ENCODE results near the gene UBE4B.
A peak's percentile ranks its signal among the peaks of the same experiment; 100 is the strongest.

UBE4B gene

GRCh38 chr1:10056599-10056987 is 23.8 kb downstream of the UBE4B start:
- H3K27ac ChIP-seq: peak overlapping the region; percentile 31
- no peak for TF ChIP-seq ZFX (IDR thresholded peaks at IDR 0.05)
- no peak for TF ChIP-seq CTCF (conservative IDR thresholded peaks at IDR 0.05)

- no peak overlapping the region for H3K27ac ChIP-seq
- TF ChIP-seq ZFX (IDR thresholded peaks at IDR 0.05) (no peak), CTCF (conservative IDR thresholded peaks at IDR 0.05) (no peak)
Observed at GRCh38 chr1:10057343-10057742, 24.6 kb downstream of the UBE4B start.

- TF ChIP-seq CTCF (conservative IDR thresholded peaks at IDR 0.05): no peak
- no peak for TF ChIP-seq ZFX (IDR thresholded peaks at IDR 0.05)
- H3K27ac ChIP-seq: no peak overlapping the region
Observed at GRCh38 chr1:10057796-10058195, 25.0 kb downstream of the UBE4B start.

GRCh38 chr1:10059342-10059718 is 26.6 kb downstream of the UBE4B start:
- H3K27ac ChIP-seq: no peak overlapping the region
- TF ChIP-seq CTCF (conservative IDR thresholded peaks at IDR 0.05): no peak
- TF ChIP-seq ZFX (IDR thresholded peaks at IDR 0.05): no peak

- no peak for TF ChIP-seq CTCF (conservative IDR thresholded peaks at IDR 0.05)
- no peak for TF ChIP-seq ZFX (IDR thresholded peaks at IDR 0.05)
- no peak overlapping the region for H3K27ac ChIP-seq
Observed at GRCh38 chr1:10060311-10061100, 27.7 kb downstream of the UBE4B start.

GRCh38 chr1:10061276-10061675 is 28.5 kb downstream of the UBE4B start:
- TF ChIP-seq CTCF (conservative IDR thresholded peaks at IDR 0.05) (no peak), ZFX (IDR thresholded peaks at IDR 0.05) (no peak)
- no peak overlapping the region for H3K27ac ChIP-seq

- no peak overlapping the region for H3K27ac ChIP-seq
- TF ChIP-seq ZFX (IDR thresholded peaks at IDR 0.05) (no peak), CTCF (conservative IDR thresholded peaks at IDR 0.05) (no peak)
Observed at GRCh38 chr1:10063878-10064277, 31.1 kb downstream of the UBE4B start.
